ENCODE measurements around the gene PIP5K1B.

GRCh38 chr9:68852941-68853340, 147.9 kb downstream of the PIP5K1B start:
- no peak for TF ChIP-seq NFE2L1 (CRISPR knock-in tag; IDR thresholded peaks at IDR 0.05)
- no peak for TF ChIP-seq E2F1 (CRISPR knock-in tag; IDR thresholded peaks at IDR 0.05)
- TF ChIP-seq CTCF (IDR thresholded peaks at IDR 0.05) = no peak
- TF ChIP-seq ATF1 (CRISPR knock-in tag; IDR thresholded peaks at IDR 0.05) = no peak
- TF ChIP-seq GABPB1 (CRISPR knock-in tag; IDR thresholded peaks at IDR 0.05) = no peak
- TF ChIP-seq, protein P1, sequence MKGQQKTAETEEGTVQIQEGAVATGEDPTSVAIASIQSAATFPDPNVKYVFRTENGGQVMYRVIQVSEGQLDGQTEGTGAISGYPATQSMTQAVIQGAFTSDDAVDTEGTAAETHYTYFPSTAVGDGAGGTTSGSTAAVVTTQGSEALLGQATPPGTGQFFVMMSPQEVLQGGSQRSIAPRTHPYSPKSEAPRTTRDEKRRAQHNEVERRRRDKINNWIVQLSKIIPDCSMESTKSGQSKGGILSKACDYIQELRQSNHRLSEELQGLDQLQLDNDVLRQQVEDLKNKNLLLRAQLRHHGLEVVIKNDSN (CRISPR knock-in tag; IDR thresholded peaks at IDR 0.05) = no peak
- no peak for TF ChIP-seq FOXK1 (CRISPR knock-in tag; IDR thresholded peaks at IDR 0.05)
- TF ChIP-seq ZNF396 (CRISPR knock-in tag; IDR thresholded peaks at IDR 0.05; ENCODE audit: borderline replicate concordance) = no peak
- TF ChIP-seq, protein P2, sequence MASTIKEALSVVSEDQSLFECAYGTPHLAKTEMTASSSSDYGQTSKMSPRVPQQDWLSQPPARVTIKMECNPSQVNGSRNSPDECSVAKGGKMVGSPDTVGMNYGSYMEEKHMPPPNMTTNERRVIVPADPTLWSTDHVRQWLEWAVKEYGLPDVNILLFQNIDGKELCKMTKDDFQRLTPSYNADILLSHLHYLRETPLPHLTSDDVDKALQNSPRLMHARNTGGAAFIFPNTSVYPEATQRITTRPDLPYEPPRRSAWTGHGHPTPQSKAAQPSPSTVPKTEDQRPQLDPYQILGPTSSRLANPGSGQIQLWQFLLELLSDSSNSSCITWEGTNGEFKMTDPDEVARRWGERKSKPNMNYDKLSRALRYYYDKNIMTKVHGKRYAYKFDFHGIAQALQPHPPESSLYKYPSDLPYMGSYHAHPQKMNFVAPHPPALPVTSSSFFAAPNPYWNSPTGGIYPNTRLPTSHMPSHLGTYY (CRISPR knock-in tag; IDR thresholded peaks at IDR 0.05) = no peak
- TF ChIP-seq CBFB (CRISPR knock-in tag; IDR thresholded peaks at IDR 0.05; ENCODE audit: low read depth) = no peak
- TF ChIP-seq ZNF512 (CRISPR knock-in tag; IDR thresholded peaks at IDR 0.05; ENCODE audit: borderline replicate concordance) = no peak

Measured in WTC11 (cell line).